Hypothalamus (tissue), 51 donors: ENCODE measurements around the gene KLHL24.
"Not testable (repeated sequence)": the region's sequence is repeated elsewhere in the genome, so short reads cannot be mapped to it uniquely, and the experiment has no call there.

ENCODE experiments used
- DNase-seq, 51 donors: peaks; one replicate each; lab custom pipeline; 2025; lab: John Stamatoyannopoulos, UW

The KLHL24 gene, protein sequence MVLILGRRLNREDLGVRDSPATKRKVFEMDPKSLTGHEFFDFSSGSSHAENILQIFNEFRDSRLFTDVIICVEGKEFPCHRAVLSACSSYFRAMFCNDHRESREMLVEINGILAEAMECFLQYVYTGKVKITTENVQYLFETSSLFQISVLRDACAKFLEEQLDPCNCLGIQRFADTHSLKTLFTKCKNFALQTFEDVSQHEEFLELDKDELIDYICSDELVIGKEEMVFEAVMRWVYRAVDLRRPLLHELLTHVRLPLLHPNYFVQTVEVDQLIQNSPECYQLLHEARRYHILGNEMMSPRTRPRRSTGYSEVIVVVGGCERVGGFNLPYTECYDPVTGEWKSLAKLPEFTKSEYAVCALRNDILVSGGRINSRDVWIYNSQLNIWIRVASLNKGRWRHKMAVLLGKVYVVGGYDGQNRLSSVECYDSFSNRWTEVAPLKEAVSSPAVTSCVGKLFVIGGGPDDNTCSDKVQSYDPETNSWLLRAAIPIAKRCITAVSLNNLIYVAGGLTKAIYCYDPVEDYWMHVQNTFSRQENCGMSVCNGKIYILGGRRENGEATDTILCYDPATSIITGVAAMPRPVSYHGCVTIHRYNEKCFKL

DNA sequence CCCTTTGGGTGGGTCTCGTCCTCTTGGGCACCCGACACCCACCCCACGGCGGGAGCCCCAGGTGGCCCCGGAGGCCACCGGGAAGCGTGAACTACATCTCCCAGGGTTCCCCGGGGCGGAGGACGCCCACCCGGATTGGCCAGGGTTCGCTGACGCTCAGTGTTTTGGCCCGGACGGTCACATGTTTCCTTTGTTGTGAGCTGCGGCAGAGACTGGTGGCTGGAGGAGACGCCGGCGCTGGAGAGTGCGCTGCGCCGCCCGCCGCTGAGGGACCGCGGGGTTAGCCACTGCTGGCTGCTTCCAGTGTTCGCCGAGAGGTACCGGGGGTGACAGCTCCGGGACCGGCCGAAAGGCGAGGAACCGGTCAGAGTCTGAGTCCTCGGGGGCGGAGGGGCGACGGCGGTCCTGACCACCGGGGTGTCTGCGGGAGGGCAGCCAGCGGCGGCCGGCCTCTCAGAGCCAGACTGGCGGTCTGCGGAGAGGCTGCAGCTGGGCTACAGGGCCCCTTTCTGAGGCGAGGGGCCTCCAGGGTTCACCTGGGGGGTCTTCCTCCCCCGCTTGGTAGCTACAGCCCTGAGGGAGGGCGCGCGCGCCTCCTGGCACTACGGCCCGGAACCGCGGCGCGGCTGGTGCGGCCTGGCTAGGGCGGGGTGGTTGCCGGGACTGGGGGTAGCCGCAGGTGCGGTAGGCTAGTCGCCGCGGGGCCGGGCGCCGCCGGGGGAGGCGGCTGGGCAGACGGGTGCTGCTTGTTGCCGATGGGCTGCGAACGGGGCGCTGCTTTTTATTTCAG lies at the start of gene KLHL24:
KLHL24 (plus strand) TSS at position 193 of the 790 bp plus-strand sequence. CDS start 14,734 bp downstream, outside the sequence.
- peak; percentile 53 to 97 (median 92) for DNase-seq

DNA sequence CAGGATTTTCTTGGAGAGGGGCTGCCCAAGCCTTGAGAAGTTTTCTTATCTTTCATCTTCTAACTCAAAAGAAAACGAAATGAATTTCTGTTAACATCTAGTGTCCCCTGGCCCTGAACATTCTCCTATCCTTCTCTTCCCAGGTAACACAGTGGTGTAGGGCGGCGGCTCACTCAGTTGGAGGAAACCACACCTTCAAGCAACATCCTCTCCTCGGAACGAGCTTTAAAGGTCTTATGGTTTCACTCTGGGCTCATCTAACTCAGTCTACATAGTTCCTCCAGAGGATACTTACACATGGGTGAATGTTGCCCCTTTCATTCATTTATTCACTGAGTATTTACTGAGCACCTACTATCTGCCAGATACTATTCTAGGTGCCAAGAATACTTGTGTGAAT lies 48.9 kb upstream of the KLHL24 start:
- DNase-seq: no peak

DNA sequence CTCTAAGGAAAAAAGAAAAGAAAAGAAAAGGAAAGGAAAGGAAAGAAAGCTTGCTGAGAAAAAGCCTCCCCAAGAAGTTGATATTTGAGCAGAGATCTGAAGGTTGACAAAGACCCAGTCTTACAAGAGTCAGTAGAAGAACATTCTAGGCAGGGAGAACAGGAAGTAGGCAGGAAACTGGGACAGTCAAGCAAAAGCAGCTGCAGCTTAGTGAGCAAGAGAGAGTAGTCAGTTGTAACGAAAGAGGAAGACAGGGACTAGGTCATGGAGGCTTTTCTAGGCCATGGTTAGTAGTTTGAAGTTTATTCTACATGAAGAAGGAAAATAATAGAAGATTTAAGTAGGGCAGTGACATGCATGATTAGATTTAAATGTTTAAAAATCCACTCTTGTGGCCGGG lies 48.1 kb upstream of the KLHL24 start:
- no peak for DNase-seq

DNA sequence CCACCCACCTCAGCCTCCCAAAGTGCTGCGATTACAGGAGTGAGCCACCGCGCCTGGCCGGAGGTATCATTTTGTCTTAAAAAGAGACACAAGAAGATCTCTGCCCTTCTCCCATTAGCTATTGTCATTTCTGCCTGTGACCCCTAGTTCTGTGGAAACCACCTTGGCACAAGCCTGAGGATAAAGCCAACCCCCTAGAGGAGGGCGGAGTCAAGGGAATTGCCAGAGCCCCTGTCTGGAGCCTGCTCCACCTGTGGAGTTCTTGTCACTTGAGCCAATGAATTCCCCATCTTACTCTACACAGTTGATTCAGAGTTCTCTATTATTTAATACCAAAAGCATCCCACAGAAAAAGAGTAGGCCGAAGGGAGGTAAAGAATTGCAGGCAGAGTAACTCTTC lies 45.0 kb upstream of the KLHL24 start:
- DNase-seq: no peak

DNA sequence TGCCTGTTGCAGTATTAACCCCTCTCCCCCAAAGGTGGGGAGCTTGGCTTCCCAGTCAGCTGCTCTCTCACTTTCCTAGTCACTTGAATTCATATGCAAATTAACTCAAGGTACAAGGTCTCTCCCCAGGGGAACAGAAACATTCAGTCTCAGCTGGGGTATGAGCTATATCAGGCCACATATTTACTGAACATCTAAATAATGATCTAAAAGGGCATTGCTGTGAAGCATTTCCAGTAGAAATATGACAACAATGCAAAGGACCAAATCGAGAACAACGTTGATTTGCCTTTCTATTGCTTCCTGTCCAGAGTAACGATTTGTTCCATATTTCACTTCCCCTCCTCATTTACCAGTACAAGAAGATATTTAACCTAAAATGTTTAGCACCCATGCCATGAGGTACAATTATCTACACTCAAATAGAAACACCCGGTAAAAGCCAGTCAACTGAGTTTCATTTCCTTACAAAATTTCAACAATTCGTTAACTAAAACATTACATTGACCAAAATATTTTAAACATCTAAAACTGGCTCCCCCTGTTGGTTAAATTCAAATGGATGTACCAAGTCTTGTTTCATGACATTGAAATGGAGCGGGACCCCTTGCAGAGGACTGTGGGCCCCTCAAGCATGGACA lies 43.4 kb upstream of the KLHL24 start:
- no peak for DNase-seq

DNA sequence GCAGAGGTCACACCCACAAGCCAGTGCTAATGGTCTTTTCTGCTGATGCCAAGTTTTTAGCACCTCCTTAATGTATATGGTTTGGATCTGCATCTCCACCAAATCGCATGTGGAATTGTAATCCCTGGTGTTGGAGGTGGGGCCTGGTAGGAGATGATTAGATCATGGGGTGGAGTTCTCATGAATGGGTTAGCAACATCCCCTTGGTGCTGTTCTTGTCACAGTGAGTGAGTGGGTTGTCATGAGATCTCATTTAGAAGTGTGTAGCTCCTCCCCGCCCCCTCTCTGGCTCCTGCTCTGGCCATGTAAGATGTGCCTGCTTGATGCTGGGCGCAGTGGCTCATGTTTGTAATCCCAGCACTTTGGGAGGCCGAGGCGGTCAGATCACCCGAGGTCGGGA lies 42.6 kb upstream of the KLHL24 start:
- no peak for DNase-seq

DNA sequence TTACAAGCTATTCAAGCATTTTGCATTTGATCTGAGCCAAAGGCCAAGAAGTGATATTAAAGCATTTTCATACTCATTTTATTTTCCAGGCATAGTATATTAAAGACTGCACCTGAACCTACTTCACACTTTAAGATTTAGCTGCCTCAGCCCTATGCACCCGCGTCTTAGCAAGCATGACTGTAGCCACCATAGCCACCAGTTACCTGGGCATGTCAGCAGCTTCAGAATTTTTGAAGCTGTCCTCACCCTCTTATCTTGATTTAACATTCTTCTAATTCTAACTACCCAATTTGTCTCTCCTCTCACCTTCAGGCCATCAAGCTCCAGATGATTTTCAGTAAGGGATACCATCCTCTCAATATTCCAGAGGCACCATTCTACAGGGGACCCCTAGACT lies 40.8 kb upstream of the KLHL24 start:
- no peak for DNase-seq

DNA sequence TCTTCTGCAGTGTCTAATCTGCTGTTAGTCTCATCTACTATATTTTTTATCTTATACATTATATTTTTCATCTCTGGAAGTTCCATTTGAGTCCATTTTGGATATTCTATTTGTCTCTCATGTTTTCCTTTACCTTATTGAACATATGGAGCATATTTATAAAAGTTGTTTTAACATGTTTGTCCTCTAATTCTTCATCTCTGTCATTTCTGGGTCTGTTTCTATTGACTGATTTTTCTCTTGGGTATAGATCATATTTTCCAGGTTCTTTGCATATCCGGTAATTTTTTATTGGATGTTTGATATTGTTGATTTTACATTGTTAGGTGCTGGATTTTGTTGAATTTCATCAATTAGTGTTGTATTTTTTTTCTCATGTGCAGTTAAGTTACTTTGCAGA lies 37.5 kb upstream of the KLHL24 start:
- DNase-seq: no peak

DNA sequence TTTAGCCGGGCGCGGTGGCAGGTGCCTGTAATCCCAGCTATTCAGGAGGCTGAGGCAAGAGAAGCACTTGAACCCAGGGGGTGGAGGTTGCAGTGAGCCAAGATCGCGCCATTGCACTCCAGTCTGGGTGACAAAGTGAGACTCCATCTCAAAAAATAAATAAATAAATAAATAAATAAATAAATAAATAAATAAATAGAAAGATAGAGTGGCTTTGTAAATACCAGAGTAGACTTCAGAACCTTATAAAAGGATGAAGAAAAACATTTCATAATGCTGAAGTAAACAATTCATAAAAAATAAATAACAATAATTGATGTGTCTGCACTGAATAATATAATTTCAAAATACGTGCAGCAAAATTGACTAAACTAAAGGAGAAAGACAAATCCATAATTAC lies 24.1 kb upstream of the KLHL24 start:
- DNase-seq: not testable (repeated sequence)

DNA sequence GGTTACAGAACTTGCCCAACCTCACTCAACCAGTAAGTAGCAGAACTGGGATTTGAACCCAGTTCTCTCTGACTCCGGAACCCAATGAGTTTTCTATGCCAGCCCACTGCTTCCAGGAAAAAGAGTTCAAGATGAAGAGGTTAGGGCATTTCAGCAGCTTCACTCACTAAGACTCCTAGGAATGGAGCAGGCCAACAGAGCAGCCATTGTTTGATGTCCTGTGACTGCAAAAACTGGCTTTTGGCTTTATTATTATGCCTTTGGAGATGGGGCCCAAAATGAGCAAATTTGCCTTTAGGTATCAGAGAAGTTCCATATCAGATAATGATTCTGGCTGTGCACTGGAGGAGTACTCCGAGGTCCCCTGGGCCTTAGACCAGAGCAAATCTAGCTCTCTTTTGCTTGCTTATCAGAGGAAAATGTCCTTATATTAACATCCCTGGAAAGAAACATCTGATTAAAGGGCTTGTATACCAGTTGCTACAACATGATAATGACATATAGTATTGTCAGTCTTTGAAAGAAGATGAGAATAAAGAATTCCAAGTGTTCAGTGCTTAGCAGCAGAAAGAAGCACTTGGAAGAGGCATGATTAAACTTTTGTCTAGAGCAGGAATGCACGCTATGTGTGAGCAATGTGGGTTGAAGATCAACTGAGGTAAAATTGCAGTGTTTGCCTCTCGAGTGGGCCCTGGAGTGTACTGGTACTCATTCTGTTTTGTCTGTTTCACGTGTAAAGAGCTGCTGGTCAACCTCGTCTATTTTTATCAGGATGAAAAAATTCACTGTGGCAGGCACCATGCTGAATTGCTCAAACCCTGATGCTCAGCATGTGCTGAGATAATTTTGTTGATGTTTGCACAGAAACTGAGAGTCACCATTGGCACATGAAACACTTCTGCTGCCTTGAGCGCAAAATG lies 21.8 kb upstream of the KLHL24 start:
- DNase-seq: no peak

DNA sequence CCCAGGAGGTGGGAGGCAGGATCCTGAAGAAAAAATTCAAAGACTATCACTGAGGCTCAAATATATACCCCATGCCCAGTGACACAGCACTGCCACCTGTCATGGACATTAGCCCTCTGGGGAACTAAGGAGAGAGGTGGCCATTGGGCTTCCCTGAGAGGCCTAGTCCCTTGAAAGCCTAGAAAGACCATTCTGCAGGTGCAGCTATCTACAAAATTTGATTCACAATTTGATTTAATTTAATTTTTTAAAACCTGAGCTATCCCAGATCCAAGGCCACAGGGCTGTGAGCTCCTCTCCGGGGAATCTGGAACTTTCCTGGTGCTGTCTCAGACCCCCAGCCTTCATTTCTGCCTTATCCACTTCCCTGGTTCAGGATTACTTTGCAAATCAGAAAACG lies 16.9 kb upstream of the KLHL24 start:
- no peak for DNase-seq

DNA sequence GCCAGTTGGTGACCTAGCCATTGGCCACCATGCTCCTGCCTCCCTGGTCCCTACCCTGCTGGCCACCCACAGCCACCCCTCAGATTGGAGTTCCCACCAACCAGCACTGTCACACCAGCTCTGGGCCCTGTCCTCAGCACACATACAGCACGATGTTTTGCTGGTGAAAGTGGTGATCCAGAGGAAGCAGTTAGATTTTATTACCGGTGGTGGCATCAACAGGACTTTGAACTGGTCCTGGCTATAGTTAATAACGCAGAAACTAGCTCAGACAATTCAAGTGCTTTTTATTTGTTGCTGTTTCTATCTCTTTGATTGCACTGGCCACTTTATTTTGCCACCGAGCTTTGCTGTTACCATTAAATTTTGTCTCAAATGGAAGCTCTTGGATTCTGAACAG lies 16.4 kb upstream of the KLHL24 start:
- no peak for DNase-seq

DNA sequence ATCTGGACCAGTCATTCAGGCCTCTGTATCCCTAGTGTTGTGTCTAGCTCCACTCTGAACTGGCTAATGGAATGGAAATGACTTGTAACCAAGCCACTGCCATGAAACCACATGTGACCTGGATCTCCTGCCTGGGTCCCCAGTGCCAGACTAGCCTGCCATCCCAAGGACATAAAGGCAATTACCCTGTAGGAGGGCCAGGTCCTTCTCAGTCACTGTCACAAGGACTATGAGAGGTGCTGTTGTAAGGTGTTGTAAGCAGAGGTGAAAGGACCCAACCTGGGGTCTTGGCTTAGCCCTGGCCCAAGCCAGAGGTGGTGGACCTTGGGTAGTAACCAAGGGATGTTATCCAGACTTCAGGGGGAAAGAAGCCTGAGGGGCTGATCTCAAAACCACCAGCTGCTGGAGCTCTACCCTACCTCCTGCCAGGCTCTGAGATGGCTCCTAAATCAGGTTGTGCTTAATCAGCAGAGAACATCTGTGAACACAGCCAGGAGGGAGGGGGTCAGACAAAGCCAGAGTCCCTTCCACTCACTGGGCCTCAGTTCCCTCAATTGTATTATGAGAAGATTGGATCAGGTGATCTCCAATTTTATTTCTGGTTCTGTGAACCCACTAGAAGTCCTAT lies 15.7 kb upstream of the KLHL24 start:
- no peak for DNase-seq

DNA sequence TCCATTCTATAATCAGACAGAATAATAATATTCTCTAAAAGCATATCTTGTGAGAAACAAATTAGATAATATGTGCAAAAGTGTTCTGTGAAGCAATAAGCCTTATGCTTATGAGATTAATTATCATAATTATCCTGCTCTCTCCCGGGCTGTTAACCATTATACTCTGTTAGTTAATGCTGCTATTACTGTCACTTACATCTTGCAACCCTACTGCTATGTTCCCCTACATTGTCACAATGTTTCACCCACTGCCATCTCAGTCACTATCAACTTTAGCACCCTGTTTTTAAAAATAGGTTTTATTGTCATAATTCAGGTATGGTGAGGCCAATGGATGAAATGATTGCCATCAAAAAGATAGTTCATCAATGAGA lies 15.2 kb upstream of the KLHL24 start:
- DNase-seq: no peak

DNA sequence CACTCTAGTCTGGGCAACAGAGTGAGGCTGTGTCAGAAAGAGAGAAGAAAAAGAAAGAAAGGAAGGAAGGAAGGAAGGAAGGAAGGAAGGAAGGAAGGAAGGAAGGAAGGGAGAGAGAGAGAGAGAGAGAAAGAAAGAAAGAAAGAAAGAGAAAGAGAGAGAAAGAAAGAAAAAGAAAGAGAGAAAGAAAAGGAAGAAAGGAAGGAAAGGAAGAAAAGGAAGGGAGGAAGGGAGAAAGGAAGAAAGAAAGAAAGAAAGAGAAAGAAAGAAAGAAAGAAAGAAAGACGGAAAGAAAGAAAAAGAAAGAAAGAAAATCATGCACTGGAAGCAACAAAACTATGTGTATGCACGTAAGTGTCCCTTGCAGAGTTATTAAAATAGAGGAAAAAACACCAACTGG lies 12.9 kb upstream of the KLHL24 start:
- not testable (repeated sequence) for DNase-seq

DNA sequence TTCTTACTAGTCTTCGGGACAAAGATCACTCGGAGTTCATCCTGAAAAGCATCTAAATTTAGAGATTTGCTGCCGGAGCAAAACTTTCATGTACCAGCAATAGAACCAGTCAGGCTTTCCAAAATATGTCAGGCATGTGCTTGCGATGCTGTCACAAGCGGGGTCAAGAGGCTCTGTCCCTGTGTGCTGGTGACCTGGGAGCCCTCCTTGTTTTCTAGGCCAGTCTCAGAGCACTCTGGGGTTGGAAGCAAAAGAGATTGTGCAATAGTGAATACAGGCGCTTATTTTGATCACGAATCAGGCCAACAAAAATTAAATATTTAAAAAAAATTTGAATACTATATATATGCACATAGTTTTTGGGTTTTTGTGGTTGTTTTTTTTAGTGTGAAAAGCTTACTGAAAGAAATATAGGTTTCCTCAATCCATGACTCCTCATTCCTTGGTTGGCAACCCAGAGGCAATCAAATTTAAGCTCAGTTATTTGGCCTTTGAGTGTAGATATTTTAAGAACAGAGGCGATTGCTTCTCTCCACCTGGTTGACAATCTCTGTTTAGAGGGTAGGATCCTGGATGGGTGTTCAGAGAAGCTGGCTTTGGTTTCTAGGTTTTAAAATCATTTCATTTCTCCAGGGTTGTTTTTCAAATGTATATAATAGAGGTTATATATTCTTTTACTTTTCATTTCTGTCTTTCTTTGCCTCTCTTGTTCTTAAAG lies 8.4 kb upstream of the KLHL24 start:
- no peak for DNase-seq

DNA sequence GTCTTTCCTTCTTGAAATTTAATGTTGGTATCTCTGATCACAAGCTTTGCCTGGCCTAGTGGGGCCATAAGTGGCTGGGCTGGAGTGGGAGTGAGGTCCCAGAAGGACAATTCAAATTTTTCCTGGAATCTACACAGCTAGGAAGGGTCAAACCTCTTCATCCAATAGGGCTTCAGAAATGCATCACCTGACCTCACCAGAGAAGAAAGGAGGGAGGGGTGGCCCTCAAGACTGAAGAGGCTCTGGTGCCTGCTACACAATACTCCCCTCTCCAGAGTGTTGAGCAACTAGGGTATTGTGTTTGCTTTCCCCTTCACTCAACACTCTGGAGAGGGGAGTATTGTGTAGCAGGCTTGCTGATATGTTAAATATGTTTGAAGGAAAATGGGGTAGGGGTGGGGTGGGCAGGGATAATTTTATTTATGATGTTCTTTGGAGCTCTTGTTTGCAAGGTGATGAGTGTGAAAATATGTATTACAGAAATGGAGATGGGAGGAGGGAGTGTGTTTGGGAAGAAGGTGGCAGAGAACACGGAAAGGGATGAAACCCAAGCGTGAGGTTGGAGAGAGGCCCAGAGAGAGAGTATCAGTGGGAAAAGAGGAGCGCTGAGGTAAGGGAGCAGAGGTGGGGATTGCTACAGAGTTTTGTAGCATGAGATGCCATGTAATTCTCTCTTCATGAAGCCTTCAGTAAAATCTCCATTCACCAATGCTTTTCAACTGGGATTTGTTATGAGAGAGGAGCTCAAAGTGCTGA lies 5.7 kb upstream of the KLHL24 start:
- DNase-seq: no peak

DNA sequence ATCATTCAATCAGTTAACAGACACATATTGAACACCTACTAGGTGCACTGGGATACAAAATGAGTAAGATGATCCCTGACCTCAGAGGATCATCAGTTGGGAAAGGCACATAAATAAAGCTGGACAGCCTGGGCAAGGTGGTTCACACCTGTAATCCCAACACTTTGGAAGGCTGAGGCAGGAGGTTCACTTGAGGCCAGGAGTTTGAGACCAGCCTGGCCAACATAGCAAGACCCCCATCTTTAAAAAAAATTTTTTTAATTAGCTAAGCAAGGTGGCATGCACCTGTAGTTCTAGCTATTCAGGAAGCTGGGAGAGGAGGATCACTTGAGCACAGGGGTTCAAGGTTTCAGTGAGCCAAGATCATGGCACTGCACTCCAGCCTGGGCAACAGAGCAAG lies 3.7 kb upstream of the KLHL24 start:
- no peak for DNase-seq
